Right lobe of liver (tissue), 4 donors: Measurements from ENCODE around the gene SLC2A1.

Experiments
- CTCF ChIP-seq, 4 donors: fragments of 200-600 bp in 3 of 4; fragments of 450-650 bp in 1 of 4; IDR thresholded peaks; one replicate each; pipeline versions ENCODE4 v1.5.1 to v1.8.0; 2016 to 2022; ENCODE audit warnings: antibody characterized with exemption in 4 of 4, mild to moderate bottlenecking in 2 of 4
- POLR2A ChIP-seq: fragments of 450-650 bp; IDR thresholded peaks from one replicate; pipeline ENCODE4 v1.6.1; 2017; ENCODE audit warnings: antibody characterized with exemption, mild to moderate bottlenecking
- donor health status: DM: no; HTN: no; CAD: no.
- donor health status: DM: no; HTN: no; CAD: no.
- donor health status: DM: no; HTN: yes; CAD: no.

- TF ChIP-seq CTCF (IDR thresholded peaks at IDR 0.05) = no peak
- no peak for TF ChIP-seq POLR2A
Observed at GRCh38 chr1:42930178-42931107, 28.2 kb downstream of the SLC2A1 start.
